Stimulated activated CD4-positive, alpha-beta T cell treated with anti-CD3 and anti-CD28 coated beads, Interleukin-2, amount 100 ng/mL, for 24 hours (primary cell): ENCODE results near the gene TRAP1.

Experiments used
- DNase-seq, 2 donors: peaks; one replicate each; pipeline ENCODE4 v3.0.0-alpha.2; 2020

TRAP1 gene

GRCh38 chr16:3717235-3718018, at the start of gene TRAP1:
Gene TRAP1 (minus strand): TSS chr16:3717524. CDS start chr16:3717508, 16 bp downstream.
- peak; percentile 92 to 94 for DNase-seq

GRCh38 chr16:3766177-3766576, 48.9 kb upstream of the TRAP1 start:
- no peak for DNase-seq

- DNase-seq: no peak
Observed at GRCh38 chr16:3764409-3764808, 47.1 kb upstream of the TRAP1 start.

GRCh38 chr16:3762107-3762750, 44.9 kb upstream of the TRAP1 start:
- DNase-seq: no peak

GRCh38 chr16:3761375-3762106, 44.2 kb upstream of the TRAP1 start:
- no peak for DNase-seq

GRCh38 chr16:3760518-3760917, 43.2 kb upstream of the TRAP1 start:
- DNase-seq: no peak

GRCh38 chr16:3759736-3760135, 42.4 kb upstream of the TRAP1 start:
- no peak for DNase-seq

GRCh38 chr16:3756113-3756512, 38.8 kb upstream of the TRAP1 start:
- DNase-seq: no peak

- DNase-seq: no peak
Observed at GRCh38 chr16:3755249-3755648, 37.9 kb upstream of the TRAP1 start.

- DNase-seq: no peak
Observed at GRCh38 chr16:3754772-3755171, 37.4 kb upstream of the TRAP1 start.

- DNase-seq: no peak
Observed at GRCh38 chr16:3754081-3754703, 36.9 kb upstream of the TRAP1 start.

- no peak for DNase-seq
Observed at GRCh38 chr16:3752984-3753383, 35.7 kb upstream of the TRAP1 start.

GRCh38 chr16:3751878-3752277, 34.6 kb upstream of the TRAP1 start:
- DNase-seq: no peak

- no peak for DNase-seq
Observed at GRCh38 chr16:3748307-3748706, 31.0 kb upstream of the TRAP1 start.

- DNase-seq: no peak
Observed at GRCh38 chr16:3745751-3746355, 28.5 kb upstream of the TRAP1 start.

GRCh38 chr16:3744018-3744417, 26.7 kb upstream of the TRAP1 start:
- DNase-seq: no peak

- DNase-seq: no peak
Observed at GRCh38 chr16:3740934-3741333, 23.6 kb upstream of the TRAP1 start.

- no peak for DNase-seq
Observed at GRCh38 chr16:3740186-3740585, 22.9 kb upstream of the TRAP1 start.

GRCh38 chr16:3739636-3740035, 22.3 kb upstream of the TRAP1 start:
- no peak for DNase-seq

GRCh38 chr16:3738541-3738940, 21.2 kb upstream of the TRAP1 start:
- DNase-seq: no peak

- no peak for DNase-seq
Observed at GRCh38 chr16:3738128-3738527, 20.8 kb upstream of the TRAP1 start.

- DNase-seq: no peak
Observed at GRCh38 chr16:3737181-3737580, 19.9 kb upstream of the TRAP1 start.

GRCh38 chr16:3736116-3736515, 18.8 kb upstream of the TRAP1 start:
- DNase-seq: no peak
